ENCODE data around the gene GP2.
"Not testable (repeated sequence)": the region's sequence is repeated elsewhere in the genome, so short reads cannot be mapped to it uniquely, and the experiment has no call there.

GRCh38 chr16:20321051-20321450 lies 6.3 kb downstream of the GP2 start:
- TF ChIP-seq POLR2AphosphoS5 (IDR thresholded peaks at IDR 0.05; ENCODE audit: borderline replicate concordance, low read depth, low read length); EZH2 (IDR thresholded peaks at IDR 0.05); FOXP2 (optimal IDR thresholded peaks at IDR 0.05; ENCODE audit: control extremely low read depth, extremely low read length, insufficient read depth): not testable (repeated sequence)
